C4-2B (cell line): ENCODE results near the gene FAM200C.

Source experiments
- ZFX ChIP-seq: fragments of 450-650 bp; IDR thresholded peaks from 2 replicates; pipeline ENCODE4 v1.6.1; 2017
- TF ChIP-seq, protein P1 (sequence below): fragments of 450-650 bp; conservative IDR thresholded peaks from 2 replicates; pipeline ENCODE4 v1.5.1; 2017; ENCODE audit warnings: mild to moderate bottlenecking

DNA sequence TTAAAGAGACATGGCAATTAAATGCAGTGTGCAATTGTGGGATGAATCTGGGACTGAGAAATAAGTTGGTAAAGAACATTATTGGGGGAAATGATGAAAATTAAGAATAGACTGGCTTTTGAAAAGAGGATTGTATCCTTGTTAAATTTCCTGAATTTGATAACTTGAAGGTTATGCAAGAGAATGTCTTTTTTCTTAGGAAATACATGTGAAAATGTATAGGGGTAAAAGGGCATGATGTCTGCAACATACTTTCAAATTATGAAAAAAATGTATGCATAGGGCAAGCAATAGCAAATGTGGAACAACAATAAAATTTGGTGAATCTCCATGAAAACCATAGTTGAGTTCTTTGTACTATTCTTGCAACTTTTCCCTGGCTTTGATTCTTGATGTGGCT lies 45.9 kb upstream of the FAM200C start:
- TF ChIP-seq, protein P1, sequence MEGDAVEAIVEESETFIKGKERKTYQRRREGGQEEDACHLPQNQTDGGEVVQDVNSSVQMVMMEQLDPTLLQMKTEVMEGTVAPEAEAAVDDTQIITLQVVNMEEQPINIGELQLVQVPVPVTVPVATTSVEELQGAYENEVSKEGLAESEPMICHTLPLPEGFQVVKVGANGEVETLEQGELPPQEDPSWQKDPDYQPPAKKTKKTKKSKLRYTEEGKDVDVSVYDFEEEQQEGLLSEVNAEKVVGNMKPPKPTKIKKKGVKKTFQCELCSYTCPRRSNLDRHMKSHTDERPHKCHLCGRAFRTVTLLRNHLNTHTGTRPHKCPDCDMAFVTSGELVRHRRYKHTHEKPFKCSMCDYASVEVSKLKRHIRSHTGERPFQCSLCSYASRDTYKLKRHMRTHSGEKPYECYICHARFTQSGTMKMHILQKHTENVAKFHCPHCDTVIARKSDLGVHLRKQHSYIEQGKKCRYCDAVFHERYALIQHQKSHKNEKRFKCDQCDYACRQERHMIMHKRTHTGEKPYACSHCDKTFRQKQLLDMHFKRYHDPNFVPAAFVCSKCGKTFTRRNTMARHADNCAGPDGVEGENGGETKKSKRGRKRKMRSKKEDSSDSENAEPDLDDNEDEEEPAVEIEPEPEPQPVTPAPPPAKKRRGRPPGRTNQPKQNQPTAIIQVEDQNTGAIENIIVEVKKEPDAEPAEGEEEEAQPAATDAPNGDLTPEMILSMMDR = no peak
- no peak for TF ChIP-seq ZFX
